HEK293 (cell line): ENCODE results near the gene OR6N2.

Experiments used
- CTCF ChIA-PET: fragments of 350-600 bp; formaldehyde crosslinking; extraction: SDS; loops from one replicate; lab custom pipeline; 2021; ENCODE audit warnings: antibody characterized with exemption; lab: Yijun Ruan, JAX
- POLR2A ChIA-PET: fragments of 300-600 bp; formaldehyde crosslinking; extraction: SDS; loops from one replicate; lab custom pipeline; 2020; ENCODE audit warnings: antibody characterized with exemption, inconsistent platforms; lab: Yijun Ruan, JAX
- H3K27ac ChIP-seq: fragments of 200-500 bp; sonication (Bioruptor generic); 2 replicates; pipeline ENCODE4 v1.5.1; 2014; ENCODE audit warnings: low read depth, low read length, control low read depth, inconsistent platforms; ENCODE audit errors: extremely low read depth
- H3K36me3 ChIP-seq, 2 experiments: fragments of 200-500 bp in 1 of 2; sonication (Bioruptor generic) in 1 of 2; 1 replicate in 1 of 2; 2 replicates in 1 of 2; pipeline ENCODE4 v1.5.1; 2014 to 2017; ENCODE audit warnings: inconsistent platforms in 2 of 2, low read length in 2 of 2; ENCODE audit not compliant: control insufficient read depth in 2 of 2, insufficient read depth in 1 of 2
- H3K4me1 ChIP-seq: fragments of 200-500 bp; sonication (Bioruptor generic); 2 replicates; pipeline ENCODE4 v1.5.1; 2014; ENCODE audit warnings: mild to moderate bottlenecking, low read length, inconsistent platforms; ENCODE audit not compliant: control insufficient read depth, insufficient read depth
- H3K4me3 ChIP-seq: 2 replicates; pipeline ENCODE4 v1.5.1; 2011; ENCODE audit warnings: low read depth, mild to moderate bottlenecking, control low read depth, low read length, moderate library complexity
- H3K9me3 ChIP-seq: fragments of 200-500 bp; sonication (Bioruptor generic); 2 replicates; pipeline ENCODE4 v1.5.1; 2014; ENCODE audit warnings: low read depth, low read length, inconsistent platforms; ENCODE audit not compliant: control insufficient read depth, insufficient read depth
- GFI1B ChIP-seq: fragments of 450-650 bp; formaldehyde crosslinking; IDR thresholded peaks from 2 replicates; pipeline ENCODE4 v1.5.1; 2016; ENCODE audit warnings: missing biosample characterization, missing genetic modification characterization
- SALL2 ChIP-seq: fragments of 450-650 bp; formaldehyde crosslinking; IDR thresholded peaks from 2 replicates; pipeline ENCODE4 v1.5.0; 2017; ENCODE audit warnings: missing biosample characterization, mild to moderate bottlenecking, missing genetic modification characterization, borderline replicate concordance
- SCRT1 ChIP-seq: fragments of 450-650 bp; formaldehyde crosslinking; IDR thresholded peaks from 2 replicates; pipeline ENCODE4 v1.5.1; 2016; ENCODE audit warnings: missing biosample characterization, missing genetic modification characterization, borderline replicate concordance
- SCRT2 ChIP-seq: fragments of 450-650 bp; formaldehyde crosslinking; IDR thresholded peaks from 2 replicates; pipeline ENCODE4 v1.5.1; 2016; ENCODE audit warnings: missing biosample characterization, missing genetic modification characterization
- TRIM28 ChIP-seq: IDR thresholded peaks from 2 replicates; pipeline ENCODE4 v1.6.1; 2011; ENCODE audit warnings: low read length, control low read depth, borderline replicate concordance
- ZBTB8A ChIP-seq: fragments of 450-650 bp; formaldehyde crosslinking; IDR thresholded peaks from 2 replicates; pipeline ENCODE4 v1.5.1; 2016; ENCODE audit warnings: missing biosample characterization, missing genetic modification characterization
- ZFP37 ChIP-seq: fragments of 450-650 bp; formaldehyde crosslinking; IDR thresholded peaks from 2 replicates; pipeline ENCODE4 v1.5.1; 2016; ENCODE audit warnings: missing biosample characterization, missing genetic modification characterization
- ZIC2 ChIP-seq: fragments of 450-650 bp; formaldehyde crosslinking; IDR thresholded peaks from 2 replicates; pipeline ENCODE4 v1.5.1; 2016; ENCODE audit warnings: missing biosample characterization, missing genetic modification characterization
- ZNF155 ChIP-seq: fragments of 450-650 bp; formaldehyde crosslinking; IDR thresholded peaks from 2 replicates; pipeline ENCODE4 v1.5.1; 2016; ENCODE audit warnings: missing biosample characterization, missing genetic modification characterization
- ZNF404 ChIP-seq: fragments of 450-650 bp; formaldehyde crosslinking; IDR thresholded peaks from 2 replicates; pipeline ENCODE4 v1.5.1; 2017; ENCODE audit warnings: missing biosample characterization, missing genetic modification characterization
- ZNF514 ChIP-seq: fragments of 450-650 bp; formaldehyde crosslinking; IDR thresholded peaks from 2 replicates; pipeline ENCODE4 v1.5.1; 2016; ENCODE audit warnings: missing biosample characterization, missing genetic modification characterization
- ZNF548 ChIP-seq: fragments of 450-650 bp; formaldehyde crosslinking; IDR thresholded peaks from 2 replicates; pipeline ENCODE4 v1.5.1; 2016; ENCODE audit warnings: missing biosample characterization, missing genetic modification characterization
- ZNF560 ChIP-seq: fragments of 450-650 bp; formaldehyde crosslinking; IDR thresholded peaks from 2 replicates; pipeline ENCODE4 v1.5.1; 2017; ENCODE audit warnings: missing biosample characterization, missing genetic modification characterization, borderline replicate concordance
- ZNF585B ChIP-seq: fragments of 450-650 bp; formaldehyde crosslinking; IDR thresholded peaks from 2 replicates; pipeline ENCODE4 v1.5.1; 2016; ENCODE audit warnings: missing biosample characterization, missing genetic modification characterization
- ZNF600 ChIP-seq: fragments of 450-650 bp; formaldehyde crosslinking; IDR thresholded peaks from 2 replicates; pipeline ENCODE4 v1.5.1; 2016; ENCODE audit warnings: missing biosample characterization, missing genetic modification characterization
- ZNF621 ChIP-seq: fragments of 450-650 bp; formaldehyde crosslinking; IDR thresholded peaks from 2 replicates; pipeline ENCODE4 v1.5.1; 2017; ENCODE audit warnings: missing biosample characterization, missing genetic modification characterization
- ZNF660 ChIP-seq: fragments of 450-650 bp; IDR thresholded peaks from 2 replicates; pipeline ENCODE4 v1.5.1; 2018; ENCODE audit warnings: missing biosample characterization, mild to moderate bottlenecking, missing genetic modification characterization
- ZNF785 ChIP-seq: fragments of 450-650 bp; formaldehyde crosslinking; IDR thresholded peaks from 2 replicates; pipeline ENCODE4 v1.5.1; 2016; ENCODE audit warnings: missing biosample characterization, missing genetic modification characterization
- ZSCAN30 ChIP-seq: fragments of 450-650 bp; IDR thresholded peaks from 2 replicates; pipeline ENCODE4 v1.5.1; 2018; ENCODE audit warnings: missing biosample characterization, mild to moderate bottlenecking, missing genetic modification characterization, moderate library complexity
- TF ChIP-seq, protein P1 (sequence below): fragments of 450-650 bp; formaldehyde crosslinking; IDR thresholded peaks from 2 replicates; pipeline ENCODE4 v1.5.1; 2016; ENCODE audit warnings: missing biosample characterization, missing genetic modification characterization
- TF ChIP-seq, protein P2 (sequence below): fragments of 450-650 bp; formaldehyde crosslinking; IDR thresholded peaks from 2 replicates; pipeline ENCODE4 v1.5.1; 2017; ENCODE audit warnings: missing biosample characterization, missing genetic modification characterization
- TF ChIP-seq, protein P3 (sequence below): fragments of 450-650 bp; formaldehyde crosslinking; IDR thresholded peaks from 2 replicates; pipeline ENCODE4 v1.5.1; 2017; ENCODE audit warnings: missing biosample characterization, mild to moderate bottlenecking, missing genetic modification characterization, moderate library complexity

Gene OR6N2

DNA sequence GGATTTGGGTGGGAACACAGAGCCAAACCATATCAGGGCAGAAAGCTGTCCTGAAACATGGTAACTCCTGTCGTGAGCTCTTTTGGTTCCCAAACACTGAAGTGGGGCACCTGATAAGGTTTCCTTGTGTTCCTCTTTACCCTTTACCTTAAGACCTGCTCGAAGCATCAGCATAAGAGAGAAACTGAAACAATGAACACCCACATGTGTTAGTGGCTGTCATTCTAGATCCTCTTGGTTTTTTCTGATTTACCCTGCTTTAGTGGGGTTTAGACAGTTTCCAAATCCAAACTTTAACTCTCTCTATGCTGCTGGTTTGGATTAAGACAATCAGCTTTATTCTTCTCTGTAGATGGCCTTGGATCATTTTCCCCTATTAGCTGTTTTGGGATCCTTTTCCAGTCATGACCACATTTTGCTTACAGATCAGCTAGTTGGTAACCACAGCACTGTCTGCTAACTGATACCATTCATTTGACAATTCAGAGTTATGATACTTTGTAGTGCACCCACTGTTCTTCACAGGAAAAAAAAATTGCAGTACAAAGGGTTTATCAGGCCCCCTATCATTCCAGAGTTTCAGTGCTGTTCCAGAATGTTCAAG, 49.2 kb upstream of the OR6N2 start (continued):
- TF ChIP-seq SALL2 (tag by site-specific recombination) (no peak), ZNF600 (tag by site-specific recombination) (no peak), ZNF155 (tag by site-specific recombination) (no peak), TRIM28 (no peak), SCRT1 (tag by site-specific recombination) (no peak), ZNF404 (tag by site-specific recombination) (no peak), ZBTB8A (tag by site-specific recombination) (no peak), SCRT2 (tag by site-specific recombination) (no peak), ZSCAN30 (tag by site-specific recombination) (no peak)
- TF ChIP-seq, protein P1, sequence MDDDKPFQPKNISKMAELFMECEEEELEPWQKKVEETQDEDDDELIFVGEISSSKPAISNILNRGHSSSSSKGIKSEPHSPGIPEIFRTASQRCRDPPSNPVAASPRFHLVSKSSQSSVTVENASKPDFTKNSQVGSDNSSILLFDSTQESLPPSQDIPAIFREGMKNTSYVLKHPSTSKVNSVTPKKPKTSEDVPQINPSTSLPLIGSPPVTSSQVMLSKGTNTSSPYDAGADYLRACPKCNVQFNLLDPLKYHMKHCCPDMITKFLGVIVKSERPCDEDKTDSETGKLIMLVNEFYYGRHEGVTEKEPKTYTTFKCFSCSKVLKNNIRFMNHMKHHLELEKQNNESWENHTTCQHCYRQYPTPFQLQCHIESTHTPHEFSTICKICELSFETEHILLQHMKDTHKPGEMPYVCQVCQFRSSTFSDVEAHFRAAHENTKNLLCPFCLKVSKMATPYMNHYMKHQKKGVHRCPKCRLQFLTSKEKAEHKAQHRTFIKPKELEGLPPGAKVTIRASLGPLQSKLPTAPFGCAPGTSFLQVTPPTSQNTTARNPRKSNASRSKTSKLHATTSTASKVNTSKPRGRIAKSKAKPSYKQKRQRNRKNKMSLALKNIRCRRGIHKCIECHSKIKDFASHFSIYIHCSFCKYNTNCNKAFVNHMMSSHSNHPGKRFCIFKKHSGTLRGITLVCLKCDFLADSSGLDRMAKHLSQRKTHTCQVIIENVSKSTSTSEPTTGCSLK (tag by site-specific recombination), result no peak

DNA sequence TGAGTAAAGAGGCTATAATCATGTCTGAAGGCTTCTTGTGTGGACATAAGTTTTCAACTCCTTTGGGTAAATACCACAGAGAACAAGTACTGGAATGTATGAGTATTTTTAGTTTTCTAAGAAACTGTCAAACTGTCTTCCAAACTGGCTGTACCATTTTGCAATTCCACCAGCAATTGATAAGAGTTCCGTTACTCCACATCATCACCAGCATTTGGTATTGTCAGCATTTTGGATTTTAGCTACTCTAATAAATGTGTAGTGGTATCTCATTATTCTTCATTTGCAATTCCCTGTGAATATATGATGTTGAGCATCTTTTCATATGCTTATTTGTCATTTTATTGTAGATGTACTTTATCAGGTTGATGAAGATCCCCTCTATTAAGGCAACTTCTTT, 40.7 kb upstream of the OR6N2 start:
- Histone ChIP-seq H3K4me1 (no peaks in the 10 kb centered on the region), H3K27ac (no peak overlapping the region), H3K4me3 (no peak overlapping the region), H3K9me3 (no peaks in the 10 kb centered on the region), H3K36me3 (no peaks in the 10 kb centered on the region)
- POLR2A ChIA-PET, result no interaction called here
- TF ChIP-seq SALL2 (tag by site-specific recombination), result no peak
- no peak for TF ChIP-seq ZIC2 (tag by site-specific recombination)
- no peak for TF ChIP-seq ZNF660
- TF ChIP-seq ZNF585B, result no peak
- TF ChIP-seq ZFP37 (tag by site-specific recombination), result no peak
- TF ChIP-seq ZNF621, result no peak
- TF ChIP-seq SCRT2 (tag by site-specific recombination), result no peak
- TF ChIP-seq ZNF514 (tag by site-specific recombination), result no peak
- TF ChIP-seq, protein P2, sequence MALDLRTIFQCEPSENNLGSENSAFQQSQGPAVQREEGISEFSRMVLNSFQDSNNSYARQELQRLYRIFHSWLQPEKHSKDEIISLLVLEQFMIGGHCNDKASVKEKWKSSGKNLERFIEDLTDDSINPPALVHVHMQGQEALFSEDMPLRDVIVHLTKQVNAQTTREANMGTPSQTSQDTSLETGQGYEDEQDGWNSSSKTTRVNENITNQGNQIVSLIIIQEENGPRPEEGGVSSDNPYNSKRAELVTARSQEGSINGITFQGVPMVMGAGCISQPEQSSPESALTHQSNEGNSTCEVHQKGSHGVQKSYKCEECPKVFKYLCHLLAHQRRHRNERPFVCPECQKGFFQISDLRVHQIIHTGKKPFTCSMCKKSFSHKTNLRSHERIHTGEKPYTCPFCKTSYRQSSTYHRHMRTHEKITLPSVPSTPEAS, result no peak
- TF ChIP-seq, protein P3, sequence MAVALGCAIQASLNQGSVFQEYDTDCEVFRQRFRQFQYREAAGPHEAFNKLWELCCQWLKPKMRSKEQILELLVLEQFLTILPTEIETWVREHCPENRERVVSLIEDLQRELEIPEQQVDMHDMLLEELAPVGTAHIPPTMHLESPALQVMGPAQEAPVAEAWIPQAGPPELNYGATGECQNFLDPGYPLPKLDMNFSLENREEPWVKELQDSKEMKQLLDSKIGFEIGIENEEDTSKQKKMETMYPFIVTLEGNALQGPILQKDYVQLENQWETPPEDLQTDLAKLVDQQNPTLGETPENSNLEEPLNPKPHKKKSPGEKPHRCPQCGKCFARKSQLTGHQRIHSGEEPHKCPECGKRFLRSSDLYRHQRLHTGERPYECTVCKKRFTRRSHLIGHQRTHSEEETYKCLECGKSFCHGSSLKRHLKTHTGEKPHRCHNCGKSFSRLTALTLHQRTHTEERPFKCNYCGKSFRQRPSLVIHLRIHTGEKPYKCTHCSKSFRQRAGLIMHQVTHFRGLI (tag by site-specific recombination), result no peak
- no peak for TF ChIP-seq ZNF560 (tag by site-specific recombination)
- no peak for TF ChIP-seq ZNF548 (tag by site-specific recombination)
- no peak for TF ChIP-seq ZNF785 (tag by site-specific recombination)
- no peak for TF ChIP-seq GFI1B (tag by site-specific recombination)
- CTCF ChIA-PET, result no interaction called here
